GOT3 (cell line): ENCODE measurements around the gene DRAXIN.

Experiments
- DNase-seq: peaks from one replicate; lab custom pipeline; 2025; ENCODE audit warnings: mixed read lengths; lab: John Stamatoyannopoulos, UW

The DRAXIN gene

DNA sequence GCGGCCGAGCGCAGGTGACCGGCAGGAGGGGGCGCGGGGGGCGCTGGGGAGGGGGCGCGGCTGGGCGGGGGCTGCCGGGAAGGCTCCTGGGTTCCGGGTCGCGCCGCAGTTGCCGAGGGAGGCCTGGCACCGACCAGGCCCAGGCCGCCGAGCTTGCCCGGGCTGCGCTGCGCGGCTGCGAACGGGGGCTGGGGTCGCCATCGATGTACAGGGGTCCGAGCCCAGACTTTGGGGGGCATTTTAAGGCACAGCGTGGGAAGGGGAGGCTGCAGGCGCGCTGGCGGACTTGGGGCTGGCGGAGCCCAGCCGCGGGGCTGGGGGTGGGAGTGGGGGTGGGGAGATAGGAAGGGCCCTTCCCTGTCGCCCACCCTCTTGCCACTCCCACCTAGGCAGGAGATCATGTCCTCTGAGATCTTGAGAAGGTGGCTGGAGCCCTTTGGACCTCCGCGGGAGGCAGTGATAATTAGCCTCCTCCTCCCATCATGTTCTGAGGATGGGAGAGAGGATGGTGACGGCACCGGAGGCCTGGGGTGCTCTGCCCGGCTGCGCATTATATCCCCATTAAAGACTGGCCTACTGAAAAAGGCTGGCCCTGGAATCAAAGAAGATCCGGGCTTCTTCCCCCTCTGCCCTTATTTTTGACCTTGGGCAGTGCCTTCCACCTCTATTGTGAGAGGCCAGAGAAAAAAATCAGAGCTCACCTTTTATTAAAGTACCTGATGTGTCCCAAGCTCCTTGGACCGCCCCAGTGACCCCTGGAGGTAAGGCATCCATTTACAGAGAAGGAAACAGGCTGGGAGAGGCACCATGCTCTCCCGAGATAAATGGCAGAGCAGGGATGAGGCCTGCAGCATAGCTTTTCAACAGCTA is 36.3 kb upstream of the DRAXIN start:
- no peak for DNase-seq

DNA sequence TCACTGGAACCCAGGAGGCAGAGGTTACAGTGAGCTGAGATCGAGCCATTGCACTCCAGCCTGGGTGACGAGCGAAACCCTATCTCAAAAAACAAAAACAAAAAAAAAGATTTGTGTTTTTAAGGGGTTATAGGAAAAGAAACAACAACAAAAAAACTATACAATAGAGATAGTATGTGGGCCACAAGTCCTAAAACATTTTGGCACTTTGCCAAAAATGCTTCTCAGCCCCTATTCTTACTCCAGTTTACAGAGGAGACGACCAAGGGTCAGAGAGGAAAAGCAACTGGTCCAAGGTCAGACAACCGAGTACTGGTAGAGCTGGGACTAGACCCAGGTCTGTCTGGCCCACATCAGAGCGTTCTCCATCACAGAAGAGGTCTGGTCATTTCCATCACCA is 33.9 kb upstream of the DRAXIN start:
- no peak for DNase-seq

DNA sequence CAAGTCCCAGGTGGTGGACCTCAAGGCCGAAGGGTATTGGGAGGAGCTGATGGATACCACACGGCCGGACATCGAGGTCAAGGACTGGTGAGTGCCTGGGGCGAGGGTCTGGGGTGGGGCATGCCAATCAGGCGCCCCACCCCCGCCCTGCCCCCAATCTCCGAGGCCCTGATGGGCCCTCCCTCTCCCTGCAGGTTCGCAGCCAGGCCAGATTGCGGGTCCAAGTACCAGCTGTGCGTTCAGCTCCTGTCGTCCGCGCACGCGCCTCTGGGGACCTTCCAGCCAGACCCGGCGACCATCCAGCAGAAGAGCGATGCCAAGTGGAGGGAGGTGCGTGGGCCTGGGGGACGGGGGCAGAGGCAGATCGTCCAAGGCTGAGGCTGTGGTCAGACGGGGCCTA is 33.0 kb upstream of the DRAXIN start:
- no peak for DNase-seq

DNA sequence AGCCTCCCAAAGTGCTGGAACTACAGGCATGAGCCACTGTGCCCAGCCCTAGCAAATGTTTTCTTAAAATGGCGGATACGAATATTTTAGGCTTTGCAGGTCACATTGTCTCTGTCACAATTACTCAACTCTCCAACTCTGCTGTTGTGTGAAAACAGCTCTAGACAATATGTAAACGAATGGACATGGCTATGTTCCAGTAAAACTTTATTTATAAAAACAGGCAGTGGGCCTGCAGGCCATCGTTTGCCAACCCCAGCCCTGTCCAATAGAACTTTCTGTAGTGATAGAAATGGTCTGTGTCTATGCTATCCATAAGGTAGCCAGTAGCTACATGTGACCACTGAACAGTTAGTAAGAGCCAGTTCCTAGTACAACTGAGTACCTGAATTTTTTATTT is 31.8 kb upstream of the DRAXIN start:
- no peak for DNase-seq

DNA sequence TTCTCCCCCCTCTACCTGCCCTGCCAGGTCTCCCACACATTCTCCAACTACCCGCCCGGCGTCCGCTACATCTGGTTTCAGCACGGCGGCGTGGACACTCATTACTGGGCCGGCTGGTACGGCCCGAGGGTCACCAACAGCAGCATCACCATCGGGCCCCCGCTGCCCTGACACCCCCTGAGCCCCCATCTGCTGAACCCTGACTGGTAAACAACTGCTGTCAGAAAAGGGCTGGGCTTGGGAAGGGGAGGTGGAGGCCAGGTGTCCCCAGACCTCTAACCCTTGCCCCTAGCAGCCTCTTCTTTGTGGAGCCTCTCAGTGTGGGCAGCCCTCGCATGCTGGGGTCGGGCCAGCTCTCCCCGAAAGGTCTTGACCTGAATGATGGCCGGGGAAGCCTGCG is 30.4 kb upstream of the DRAXIN start:
- DNase-seq = no peak

DNA sequence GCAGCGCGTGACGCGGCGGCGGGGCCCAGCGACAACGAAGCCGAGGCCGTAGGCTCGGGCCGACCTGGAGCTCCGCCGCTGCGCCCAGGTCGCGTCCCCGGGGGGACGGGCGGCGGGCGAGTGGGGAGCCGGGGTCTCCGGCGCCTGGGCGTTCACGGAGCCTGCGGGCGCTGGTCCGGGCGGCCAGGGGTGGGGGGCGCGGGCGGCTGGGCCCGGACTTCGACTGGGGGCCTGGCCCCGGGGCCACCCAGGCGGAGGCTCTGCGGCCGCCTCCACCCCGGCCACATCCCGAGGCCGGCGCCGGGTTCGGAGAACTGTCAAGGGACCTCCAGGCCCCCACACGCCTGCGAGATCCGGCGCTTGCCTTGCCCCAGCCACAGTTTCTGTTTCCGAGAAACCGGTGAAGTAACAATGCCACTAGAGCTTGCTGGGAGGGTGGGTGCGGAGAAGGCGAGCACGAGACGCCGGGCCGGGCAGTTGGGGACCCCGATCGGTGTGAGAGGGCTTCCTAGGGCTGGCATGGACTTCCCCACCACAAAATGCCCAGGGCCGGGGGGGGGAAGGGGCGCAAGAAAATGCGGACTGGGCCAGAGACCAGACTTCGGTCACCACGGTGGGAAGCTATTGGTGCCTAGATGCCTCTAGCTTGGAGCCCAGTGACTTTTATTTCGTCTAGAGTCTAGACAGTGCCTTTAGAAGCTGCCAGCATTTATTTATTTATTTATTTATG is 27.0 kb upstream of the DRAXIN start:
- DNase-seq = no peak

DNA sequence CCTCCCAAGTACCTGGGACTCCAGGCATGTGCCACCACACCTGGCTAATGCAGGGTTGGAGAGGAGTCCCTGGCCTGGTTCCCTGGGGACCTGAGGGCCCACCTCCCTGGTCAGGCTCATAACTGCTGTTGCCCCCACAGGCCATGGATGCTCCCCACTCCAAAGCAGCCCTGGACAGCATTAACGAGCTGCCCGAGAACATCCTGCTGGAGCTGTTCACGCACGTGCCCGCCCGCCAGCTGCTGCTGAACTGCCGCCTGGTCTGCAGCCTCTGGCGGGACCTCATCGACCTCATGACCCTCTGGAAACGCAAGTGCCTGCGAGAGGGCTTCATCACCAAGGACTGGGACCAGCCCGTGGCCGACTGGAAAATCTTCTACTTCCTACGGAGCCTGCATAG is 23.0 kb upstream of the DRAXIN start:
- DNase-seq = no peak

DNA sequence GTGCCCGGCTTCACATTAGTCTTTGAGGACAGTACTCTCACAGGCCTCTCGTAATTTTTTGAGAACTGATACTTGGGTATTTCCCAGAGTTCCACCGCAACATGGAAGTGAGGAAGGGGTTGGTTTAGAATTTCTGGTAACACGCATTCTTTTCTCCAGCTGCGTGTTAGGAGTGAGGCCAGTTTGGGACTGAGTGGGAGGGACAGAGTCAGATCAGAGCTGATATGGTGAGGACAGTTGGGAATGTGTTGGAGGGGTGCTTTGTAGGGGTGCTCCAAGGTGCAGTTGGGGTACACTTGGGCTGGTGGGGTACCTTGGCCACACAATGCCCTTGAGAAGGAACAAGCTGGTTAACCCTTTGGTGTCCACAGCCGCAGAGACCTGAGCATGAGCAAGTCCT is 20.8 kb upstream of the DRAXIN start:
- no peak for DNase-seq

DNA sequence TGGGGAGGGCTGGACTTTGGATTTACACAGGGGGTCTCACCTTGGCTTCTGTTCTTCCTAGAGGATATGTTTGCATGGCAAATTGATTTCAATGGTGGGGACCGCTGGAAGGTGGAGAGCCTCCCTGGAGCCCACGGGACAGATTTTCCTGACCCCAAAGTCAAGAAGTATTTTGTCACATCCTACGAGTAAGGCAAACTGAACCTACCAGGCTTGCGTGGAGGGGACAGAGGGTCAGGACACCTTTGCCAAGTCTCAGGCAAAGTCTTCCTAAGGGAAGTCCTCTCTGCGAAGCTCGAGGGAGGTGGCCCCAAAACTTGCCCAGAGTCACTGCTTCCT is 20.3 kb upstream of the DRAXIN start:
- DNase-seq = no peak

DNA sequence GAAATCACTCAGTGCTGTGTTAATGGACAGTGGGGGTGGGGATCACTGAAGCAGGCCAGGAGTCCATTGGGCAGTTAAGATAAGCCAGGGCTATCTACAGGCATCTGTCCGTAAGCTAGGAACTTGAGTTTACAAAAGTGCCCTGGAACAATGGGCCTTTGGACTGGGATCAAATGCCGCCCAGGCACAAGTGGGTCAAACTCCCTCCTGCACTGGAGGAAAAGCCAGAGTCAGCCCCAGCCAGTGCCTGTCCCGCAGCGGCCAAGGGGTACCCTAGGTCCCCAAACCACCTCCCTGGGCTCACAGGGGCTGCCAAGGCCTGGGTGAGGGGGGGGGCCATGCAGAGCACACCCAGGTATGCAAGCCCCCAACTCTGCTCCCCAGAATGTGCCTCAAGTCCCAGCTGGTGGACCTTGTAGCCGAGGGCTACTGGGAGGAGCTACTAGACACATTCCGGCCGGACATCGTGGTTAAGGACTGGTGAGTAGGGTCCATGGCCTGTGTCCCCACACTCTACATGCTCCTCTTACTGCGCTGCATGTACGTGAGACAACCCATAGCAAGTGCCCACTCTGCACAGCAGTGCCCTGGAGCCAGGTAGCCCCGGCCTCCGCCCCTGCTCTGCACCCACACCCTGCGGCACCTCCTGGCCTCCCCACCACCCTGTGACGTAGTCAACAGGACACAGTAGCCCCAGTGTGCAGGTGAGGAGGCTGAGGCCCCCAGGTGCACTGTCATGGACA is 19.8 kb upstream of the DRAXIN start:
- DNase-seq = no peak

DNA sequence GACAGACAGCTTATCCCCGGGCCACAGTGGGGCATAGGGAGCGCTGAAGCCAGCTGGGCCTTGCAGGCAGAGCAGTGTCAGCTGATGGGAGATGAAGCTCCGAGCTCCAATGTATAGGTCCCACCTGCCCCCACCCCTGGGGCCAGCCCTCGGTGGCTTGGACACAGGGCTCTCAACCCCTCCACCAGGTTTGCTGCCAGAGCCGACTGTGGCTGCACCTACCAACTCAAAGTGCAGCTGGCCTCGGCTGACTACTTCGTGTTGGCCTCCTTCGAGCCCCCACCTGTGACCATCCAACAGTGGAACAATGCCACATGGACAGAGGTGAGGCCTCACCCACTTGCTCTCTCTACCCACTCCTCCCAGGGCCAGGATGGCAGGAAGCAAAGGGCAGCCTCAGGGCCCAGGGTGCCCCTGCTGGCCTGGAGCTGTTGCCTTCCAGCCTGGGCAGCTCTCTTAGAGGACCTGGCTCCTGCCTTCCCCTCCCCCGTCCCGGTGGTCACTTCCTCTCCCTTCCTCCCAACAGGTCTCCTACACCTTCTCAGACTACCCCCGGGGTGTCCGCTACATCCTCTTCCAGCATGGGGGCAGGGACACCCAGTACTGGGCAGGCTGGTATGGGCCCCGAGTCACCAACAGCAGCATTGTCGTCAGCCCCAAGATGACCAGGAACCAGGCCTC is 18.3 kb upstream of the DRAXIN start:
- no peak for DNase-seq

DNA sequence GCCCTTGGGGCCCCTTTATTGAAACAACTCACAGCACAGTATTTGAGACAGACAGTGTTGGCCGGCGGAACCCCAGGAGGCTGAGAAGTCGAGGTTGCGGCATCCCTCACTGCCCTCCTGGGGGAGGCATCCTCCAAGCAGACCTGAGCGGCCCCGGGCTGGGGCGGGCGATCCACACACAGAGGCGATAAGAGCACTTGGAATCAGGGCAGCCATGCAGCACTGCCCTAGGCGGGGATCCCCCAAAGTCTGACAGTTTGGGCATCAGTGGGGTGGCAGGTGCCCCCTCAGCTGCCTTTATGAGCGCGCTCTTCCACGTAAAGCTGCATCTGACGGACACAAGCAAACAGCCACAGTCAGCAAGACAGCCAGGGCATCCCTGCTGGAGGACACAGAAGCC is 17.0 kb upstream of the DRAXIN start:
- no peak for DNase-seq

DNA sequence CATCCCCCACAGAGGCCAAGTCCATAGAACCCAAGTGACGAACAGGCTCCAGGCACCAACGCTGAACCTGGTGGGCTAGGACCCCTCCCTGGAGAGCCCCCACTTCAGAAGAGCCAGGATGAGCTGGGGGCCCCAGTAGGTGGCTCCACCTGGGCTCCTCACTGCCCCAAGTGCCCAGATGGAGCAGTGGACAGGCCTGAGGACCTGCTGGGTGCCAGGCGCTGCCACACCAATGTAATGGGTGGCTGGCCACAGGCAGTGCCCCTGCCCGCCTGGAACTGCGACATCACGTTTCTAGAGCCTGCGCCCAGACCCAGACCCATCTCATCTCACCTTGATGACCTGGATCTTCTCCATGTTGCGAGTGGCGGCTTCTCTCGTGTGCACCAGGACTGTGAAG is 16.2 kb upstream of the DRAXIN start:
- no peak for DNase-seq

DNA sequence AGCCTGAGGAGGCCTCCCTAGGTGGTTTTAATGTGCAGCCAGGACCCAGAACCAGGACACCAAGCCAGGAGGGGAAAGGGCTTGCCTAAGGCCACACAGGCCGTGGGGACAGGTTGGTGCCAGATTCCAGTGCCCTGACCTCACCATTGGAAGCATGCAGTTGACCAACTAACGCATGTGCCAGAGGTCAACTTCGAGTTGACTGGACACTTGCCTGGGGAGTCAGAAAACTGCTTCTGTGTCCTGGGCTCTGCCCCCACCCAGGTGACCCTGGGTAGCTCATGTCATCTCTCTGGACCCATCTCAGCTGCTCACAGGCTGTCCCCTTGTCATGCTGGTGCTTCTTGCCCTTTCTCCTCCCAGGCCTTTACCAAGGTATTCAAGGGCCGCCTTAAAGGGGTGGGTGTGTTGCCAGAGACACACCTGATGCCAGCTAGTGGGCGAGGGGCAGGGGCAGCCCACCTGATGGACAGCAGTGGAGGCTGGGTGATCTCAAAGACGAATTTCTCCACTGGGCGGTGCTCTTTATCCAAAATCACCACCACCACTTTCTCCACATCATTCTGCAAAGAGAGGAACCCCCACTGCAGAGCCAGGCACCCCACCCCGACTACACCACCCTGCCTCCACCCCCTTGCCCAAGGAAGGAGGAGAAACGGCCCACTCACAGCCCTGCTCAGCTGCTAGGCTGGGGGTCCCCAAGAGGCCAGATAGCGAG is 15.0 kb upstream of the DRAXIN start:
- DNase-seq = no peak

DNA sequence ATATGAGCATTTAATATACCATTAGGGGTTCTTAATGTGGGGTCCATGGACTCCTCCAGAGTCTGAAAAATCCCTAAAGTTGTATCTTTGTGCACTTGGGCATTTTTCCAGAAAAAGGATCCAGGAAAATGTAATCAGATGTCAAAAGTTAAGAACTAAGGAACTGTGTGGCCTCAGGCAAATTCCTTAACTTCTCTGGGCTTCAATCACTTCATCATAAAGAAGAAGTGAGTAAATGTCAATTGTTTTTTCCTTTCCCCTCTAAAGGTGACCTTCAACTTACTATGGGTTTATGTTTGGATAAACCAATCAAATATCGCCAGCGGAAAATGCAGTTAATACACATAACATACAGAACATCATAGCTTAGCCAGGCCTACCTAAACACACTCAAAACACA is 13.1 kb upstream of the DRAXIN start:
- DNase-seq = no peak

DNA sequence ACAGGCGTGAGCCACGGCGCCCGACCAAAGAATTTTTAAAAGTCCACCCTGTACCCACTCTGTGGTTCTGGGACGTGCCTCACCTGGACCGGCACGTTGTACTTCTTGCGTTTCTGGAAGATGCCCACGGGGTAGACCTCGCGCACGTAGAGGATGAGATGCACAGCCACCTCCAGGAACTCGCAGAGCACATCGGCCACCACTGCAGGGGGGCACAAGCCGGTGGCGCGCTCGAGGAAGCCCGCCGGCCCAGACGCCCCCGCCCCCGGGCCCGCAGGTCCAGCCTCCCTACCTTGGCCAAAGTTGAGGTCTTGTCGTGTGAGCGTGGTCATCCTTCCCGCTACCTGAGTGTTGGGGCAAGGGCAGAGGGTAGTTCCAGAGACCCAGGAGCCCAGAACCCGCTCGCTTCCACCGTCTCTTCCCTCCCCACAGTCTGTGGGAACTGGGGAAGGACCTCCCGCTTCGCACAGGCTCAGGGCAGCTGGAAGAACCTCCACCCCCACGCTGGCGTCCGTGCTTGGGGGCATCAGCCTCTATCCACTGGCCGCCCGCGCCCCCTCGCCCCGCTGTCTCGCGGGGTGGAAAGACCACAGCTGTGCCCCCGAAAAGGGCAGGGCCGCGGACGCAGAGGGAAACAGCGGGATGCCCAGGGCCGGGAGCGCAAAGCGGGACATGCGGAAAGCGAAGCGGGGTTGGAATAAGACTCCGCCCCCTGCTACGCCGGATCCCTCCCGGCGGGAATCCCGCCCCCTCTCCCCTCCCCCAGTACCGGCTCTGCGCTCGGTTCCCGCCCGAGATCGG is 11.0 kb upstream of the DRAXIN start:
- no peak for DNase-seq

DNA sequence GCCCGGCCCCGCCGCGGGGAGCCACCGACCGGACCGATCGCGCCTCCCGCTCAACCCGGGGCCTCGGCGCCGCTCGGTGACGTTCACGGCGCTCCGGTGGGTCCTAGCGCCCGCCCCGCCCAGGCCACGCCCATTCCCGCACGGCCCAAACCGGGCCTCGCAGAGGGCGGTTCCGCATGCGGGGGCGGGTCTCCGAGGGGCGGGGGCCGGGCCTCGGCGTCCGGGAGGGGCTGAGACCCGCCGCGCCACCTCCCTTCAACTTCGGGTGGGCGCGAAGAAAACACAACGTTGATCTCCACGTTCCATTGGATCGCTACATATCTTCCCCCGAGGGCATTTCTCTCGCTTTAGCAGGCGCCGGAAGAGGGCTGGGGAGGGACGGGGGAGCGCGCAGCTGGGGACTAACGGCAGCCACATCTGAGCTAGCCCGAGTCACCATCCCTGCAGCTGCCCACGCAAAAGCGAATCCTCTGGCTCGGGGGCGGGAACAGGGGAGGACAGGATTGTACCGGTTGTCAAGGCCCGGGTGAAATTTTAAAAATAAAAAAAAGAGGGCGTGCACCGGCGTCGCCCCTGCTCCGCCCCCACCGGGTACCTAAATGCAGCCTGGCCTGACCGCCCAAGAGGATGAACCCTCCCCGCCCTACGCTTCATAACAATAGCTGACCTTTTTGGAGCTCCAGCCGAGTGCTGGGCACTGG is 10.3 kb upstream of the DRAXIN start, which contains the start of gene MAD2L2:
Gene MAD2L2, minus strand, starts transcription at position 78 of the 701 bp plus-strand sequence. CDS start 547 bp downstream, outside the sequence.
- peak; percentile 81 for DNase-seq

DNA sequence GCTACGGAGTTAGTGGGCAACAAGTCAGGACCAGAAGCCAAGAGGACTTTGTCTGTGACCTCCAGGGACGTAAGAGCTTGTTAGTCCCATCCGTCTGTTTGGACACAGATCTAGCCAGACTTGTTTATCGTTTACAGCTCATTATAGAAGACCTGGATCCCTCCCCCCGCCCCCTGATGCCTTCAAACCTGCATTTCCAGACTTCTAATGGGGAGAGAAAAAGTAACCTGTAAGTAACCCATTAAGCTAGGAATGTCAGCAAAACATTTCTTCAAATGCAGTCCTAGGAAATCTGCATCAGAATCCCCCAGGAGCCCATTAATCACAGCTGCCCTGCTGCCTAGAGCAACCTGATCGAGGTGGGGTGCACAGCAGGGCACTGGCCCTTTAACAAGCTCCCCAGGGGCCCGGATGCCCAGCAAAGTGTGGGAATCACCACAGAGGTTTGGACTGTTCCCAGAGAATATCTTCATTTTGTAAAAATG is 9.2 kb upstream of the DRAXIN start:
- no peak for DNase-seq

DNA sequence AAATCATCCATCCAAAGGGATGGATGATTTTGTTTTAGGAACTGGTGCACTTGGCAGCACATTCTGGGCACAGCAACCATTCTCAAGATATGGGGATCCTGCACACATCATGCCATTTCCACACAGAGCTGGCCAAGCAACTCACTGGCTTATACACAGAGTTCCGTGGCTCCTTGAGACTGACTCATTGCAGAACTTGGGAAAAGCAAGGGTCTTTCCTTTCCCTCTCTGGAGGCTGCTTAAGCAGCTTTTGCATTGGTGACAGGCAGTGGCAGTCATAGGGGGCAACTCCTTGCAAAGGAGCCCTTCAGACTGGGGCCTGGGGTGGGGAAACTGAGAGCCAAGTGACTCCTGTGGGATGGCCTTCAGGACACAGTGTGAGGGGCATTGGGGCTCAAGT is 8.7 kb upstream of the DRAXIN start:
- DNase-seq = no peak

DNA sequence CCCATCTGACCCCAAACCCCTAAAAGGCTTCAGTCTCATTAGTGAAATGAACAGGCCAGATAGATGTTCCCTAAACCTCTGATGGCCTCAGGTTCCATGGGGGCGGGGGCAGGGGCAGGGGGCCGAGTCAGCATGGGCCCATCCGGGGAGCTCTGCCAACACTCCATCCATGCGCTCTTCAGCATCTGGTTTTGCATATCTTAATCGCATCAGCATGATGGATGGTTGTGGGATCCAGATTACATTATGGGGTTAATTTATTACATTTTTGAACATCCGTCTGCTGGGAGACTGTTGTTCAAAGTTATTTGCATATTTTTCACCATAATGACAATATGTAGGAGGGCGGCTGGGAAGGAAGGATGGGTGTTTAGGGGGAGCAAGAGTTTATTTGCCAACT is 7.4 kb upstream of the DRAXIN start:
- DNase-seq = no peak
